HUES48 (cell line): ENCODE results near the gene ALAS2.
"Not testable (repeated sequence)": the region's sequence is repeated elsewhere in the genome, so short reads cannot be mapped to it uniquely, and the experiment has no call there.

Experiments used
- H3K27ac ChIP-seq: one replicate; pipeline ENCODE4 v1.7.0; 2013; ENCODE audit warnings: low read depth, low read length, inconsistent platforms
- H3K27me3 ChIP-seq: 2 replicates; pipeline ENCODE4 v1.6.1; 2013; ENCODE audit warnings: mild to moderate bottlenecking, low read length; ENCODE audit not compliant: control insufficient read depth, insufficient read depth
- H3K36me3 ChIP-seq: 2 replicates; pipeline ENCODE4 v1.6.1; 2013; ENCODE audit warnings: low read length; ENCODE audit not compliant: control insufficient read depth, insufficient read depth
- H3K4me1 ChIP-seq: 2 replicates; pipeline ENCODE4 v1.6.1; 2013; ENCODE audit warnings: mild to moderate bottlenecking, low read length; ENCODE audit not compliant: control insufficient read depth, insufficient read depth
- H3K4me3 ChIP-seq: 2 replicates; pipeline ENCODE4 v1.5.1; 2013; ENCODE audit warnings: mild to moderate bottlenecking, low read depth, low read length
- H3K9ac ChIP-seq: 2 replicates; pipeline ENCODE4 v1.6.1; 2013; ENCODE audit warnings: mild to moderate bottlenecking, low read depth, low read length, moderate library complexity
- H3K9me3 ChIP-seq: 2 replicates; pipeline ENCODE4 v1.6.1; 2013; ENCODE audit warnings: low read length; ENCODE audit not compliant: control insufficient read depth, insufficient read depth

Gene ALAS2

GRCh38 chrX:55004231-55004630 is 26.5 kb downstream of the ALAS2 start:
- Histone ChIP-seq H3K4me1 (no peaks in the 10 kb centered on the region), H3K27me3 (no peaks in the 10 kb centered on the region), H3K27ac (no peak overlapping the region)

GRCh38 chrX:54999717-55000598 is 30.8 kb downstream of the ALAS2 start, which contains the start of gene APEX2:
TSS of gene APEX2 (plus strand) at chrX:55000363. CDS start at chrX:55000423, 60 bp downstream.
- H3K36me3 ChIP-seq, result peaks cover 30% of the 10 kb centered on the region
- H3K4me1 ChIP-seq, result no peaks in the 10 kb centered on the region
- peak within 1 kb of the TSS; percentile 95 for H3K27ac ChIP-seq
- peaks cover 51% of the 10 kb centered on the region for H3K9me3 ChIP-seq
- peak within 1 kb of the TSS; percentile 94 for H3K4me3 ChIP-seq
- H3K9ac ChIP-seq, result peak within 1 kb of the TSS; percentile 81
- H3K27me3 ChIP-seq, result no peaks in the 10 kb centered on the region

More at GRCh38 chrX:55004231-55004630, 26.5 kb downstream of the ALAS2 start:
- Histone ChIP-seq H3K4me3 (no peak overlapping the region), H3K36me3 (peaks cover 53% of the 10 kb centered on the region), H3K9ac (no peak overlapping the region), H3K9me3 (peaks cover 46% of the 10 kb centered on the region)

GRCh38 chrX:54995621-54996020 is 35.2 kb downstream of the ALAS2 start:
- no peaks in the 10 kb centered on the region for H3K27me3 ChIP-seq
- H3K9ac ChIP-seq, result no peak overlapping the region
- H3K4me1 ChIP-seq, result no peaks in the 10 kb centered on the region
- no peak overlapping the region for H3K27ac ChIP-seq
- no peak overlapping the region for H3K4me3 ChIP-seq
- H3K9me3 ChIP-seq, result peaks cover 45% of the 10 kb centered on the region
- H3K36me3 ChIP-seq, result no peaks in the 10 kb centered on the region

- H3K36me3 ChIP-seq, result no peaks in the 10 kb centered on the region
- no peak overlapping the region for H3K4me3 ChIP-seq
- H3K27me3 ChIP-seq, result no peaks in the 10 kb centered on the region
- no peak overlapping the region for H3K27ac ChIP-seq
- no peak overlapping the region for H3K9ac ChIP-seq
- H3K9me3 ChIP-seq, result peaks cover 49% of the 10 kb centered on the region
- no peaks in the 10 kb centered on the region for H3K4me1 ChIP-seq
These were observed 36.0 kb downstream of the ALAS2 start for GRCh38 chrX:54994668-54995351.

GRCh38 chrX:54994099-54994498 is 36.7 kb downstream of the ALAS2 start, which contains the start of gene PFKFB1:
TSS of gene PFKFB1 (minus strand) at chrX:54994188. CDS start at chrX:54994007, 181 bp downstream.
- peaks cover 51% of the 10 kb centered on the region for H3K9me3 ChIP-seq
- H3K36me3 ChIP-seq, result no peaks in the 10 kb centered on the region
- H3K4me3 ChIP-seq, result no peak within 1 kb of the TSS
- H3K9ac ChIP-seq, result no peak within 1 kb of the TSS
- H3K27ac ChIP-seq, result no peak within 1 kb of the TSS
- H3K27me3 ChIP-seq, result no peaks in the 10 kb centered on the region
- no peaks in the 10 kb centered on the region for H3K4me1 ChIP-seq

- no peak overlapping the region for H3K9ac ChIP-seq
- H3K36me3 ChIP-seq, result no peaks in the 10 kb centered on the region
- H3K9me3 ChIP-seq, result peaks cover 51% of the 10 kb centered on the region
- H3K4me3 ChIP-seq, result no peak overlapping the region
- no peaks in the 10 kb centered on the region for H3K4me1 ChIP-seq
- H3K27me3 ChIP-seq, result no peaks in the 10 kb centered on the region
- H3K27ac ChIP-seq, result no peak overlapping the region
These were observed 37.7 kb downstream of the ALAS2 start for GRCh38 chrX:54992911-54993622.

- no peak overlapping the region for H3K4me3 ChIP-seq
These were observed 39.1 kb downstream of the ALAS2 start for GRCh38 chrX:54991706-54992105.

GRCh38 chrX:54983306-54983705 is 47.5 kb downstream of the ALAS2 start:
- H3K27ac ChIP-seq, H3K36me3 ChIP-seq, H3K27me3 ChIP-seq, H3K4me1 ChIP-seq, H3K4me3 ChIP-seq, H3K9ac ChIP-seq: not testable (repeated sequence)
- H3K9me3 ChIP-seq, result peaks cover 40% of the 10 kb centered on the region

More at GRCh38 chrX:54991706-54992105, 39.1 kb downstream of the ALAS2 start:
- Histone ChIP-seq H3K9ac (no peak overlapping the region), H3K4me1 (no peaks in the 10 kb centered on the region), H3K9me3 (peaks cover 39% of the 10 kb centered on the region), H3K27ac (no peak overlapping the region), H3K36me3 (no peaks in the 10 kb centered on the region), H3K27me3 (no peaks in the 10 kb centered on the region)

GRCh38 chrX:54980334-54980733 is 50.4 kb downstream of the ALAS2 start:
- no peaks in the 10 kb centered on the region for H3K36me3 ChIP-seq

GRCh38 chrX:54979432-54979831 is 51.3 kb downstream of the ALAS2 start:
- H3K36me3 ChIP-seq, result no peaks in the 10 kb centered on the region
- H3K9ac ChIP-seq, result no peak overlapping the region
- no peak overlapping the region for H3K27ac ChIP-seq
- H3K9me3 ChIP-seq, result peaks cover 46% of the 10 kb centered on the region
- no peak overlapping the region for H3K4me3 ChIP-seq
- H3K27me3 ChIP-seq, result no peaks in the 10 kb centered on the region
- H3K4me1 ChIP-seq, result no peaks in the 10 kb centered on the region

More at GRCh38 chrX:54980334-54980733, 50.4 kb downstream of the ALAS2 start:
- peaks cover 53% of the 10 kb centered on the region for H3K9me3 ChIP-seq
- H3K27ac ChIP-seq, result no peak overlapping the region
- no peaks in the 10 kb centered on the region for H3K4me1 ChIP-seq
- H3K9ac ChIP-seq, result no peak overlapping the region
- H3K4me3 ChIP-seq, result no peak overlapping the region
- no peaks in the 10 kb centered on the region for H3K27me3 ChIP-seq
